MM.1S (cell line): ENCODE measurements around the gene CARMIL1.

Experiments used
- DNase-seq: peaks from one replicate; pipeline ENCODE4 v3.0.0-alpha.2; 2015
- H2AFZ ChIP-seq: fragments of 300-600 bp; sonication (generic); 2 replicates; pipeline ENCODE4 v1.6.0; 2016; ENCODE audit warnings: antibody characterized with exemption, low read length
- H3F3A ChIP-seq: fragments of 300-600 bp; sonication (generic); 2 replicates; pipeline ENCODE4 v1.6.1; 2016; ENCODE audit warnings: mild to moderate bottlenecking, antibody characterized with exemption, low read length, moderate library complexity, mixed read lengths; ENCODE audit not compliant: insufficient read depth
- H3K27ac ChIP-seq: fragments of 300-600 bp; sonication (generic); 2 replicates; pipeline ENCODE4 v1.5.1; 2016; ENCODE audit warnings: mild to moderate bottlenecking, low read length
- H3K27me3 ChIP-seq: fragments of 300-600 bp; sonication (generic); replicated peaks from 2 replicates; pipeline ENCODE4 v1.6.0; 2016; ENCODE audit warnings: low read length; ENCODE audit not compliant: insufficient read depth
- H3K36me3 ChIP-seq: fragments of 300-600 bp; sonication (generic); replicated peaks from 2 replicates; pipeline ENCODE4 v1.6.1; 2016; ENCODE audit warnings: mild to moderate bottlenecking, low read length, mixed read lengths; ENCODE audit not compliant: insufficient read depth
- H3K4me1 ChIP-seq: fragments of 300-600 bp; sonication (generic); 2 replicates; pipeline ENCODE4 v1.6.1; 2016; ENCODE audit warnings: low read length, mixed read lengths
- H3K4me2 ChIP-seq: fragments of 300-600 bp; sonication (generic); 2 replicates; pipeline ENCODE4 v1.6.0; 2016; ENCODE audit warnings: low read depth, low read length
- H3K4me3 ChIP-seq: fragments of 300-600 bp; sonication (generic); 2 replicates; pipeline ENCODE4 v1.5.1; 2016; ENCODE audit warnings: low read length, mixed read lengths
- H3K79me2 ChIP-seq: fragments of 300-600 bp; sonication (generic); 2 replicates; pipeline ENCODE4 v1.6.1; 2016; ENCODE audit warnings: mixed run types, low read length, mixed read lengths
- H3K9ac ChIP-seq: fragments of 300-600 bp; sonication (generic); 2 replicates; pipeline ENCODE4 v1.6.1; 2016; ENCODE audit warnings: low read length, mixed read lengths
- H3K9me2 ChIP-seq: fragments of 300-600 bp; sonication (generic); replicated peaks from 2 replicates; pipeline ENCODE4 v1.6.1; 2016; ENCODE audit warnings: mild to moderate bottlenecking, low read length, mixed read lengths; ENCODE audit not compliant: insufficient read depth
- H3K9me3 ChIP-seq: fragments of 300-600 bp; sonication (generic); replicated peaks from 2 replicates; pipeline ENCODE4 v1.6.1; 2016; ENCODE audit warnings: mild to moderate bottlenecking, low read length, mixed read lengths; ENCODE audit not compliant: insufficient read depth
- H4K20me1 ChIP-seq: fragments of 300-600 bp; sonication (generic); 2 replicates; pipeline ENCODE4 v1.6.1; 2016; ENCODE audit warnings: mild to moderate bottlenecking, low read length, moderate library complexity, mixed read lengths; ENCODE audit not compliant: insufficient read depth
- EZH2 ChIP-seq: fragments of 300-600 bp; sonication (generic); optimal IDR thresholded peaks from 2 replicates; pipeline ENCODE3; 2017; ENCODE audit warnings: low read depth, mild to moderate bottlenecking, antibody characterized with exemption, low read length, mixed read lengths
- EZH2phosphoT487 ChIP-seq: fragments of 300-600 bp; sonication (generic); IDR thresholded peaks from 2 replicates; pipeline ENCODE4 v1.6.1; 2018; ENCODE audit warnings: antibody characterized with exemption, low read length
- TF ChIP-seq, protein P1 (sequence below): fragments of 300-600 bp; sonication (generic); IDR thresholded peaks from 2 replicates; pipeline ENCODE4 v1.5.1; 2016; ENCODE audit warnings: antibody characterized with exemption, low read length, mixed read lengths

Gene CARMIL1

DNA sequence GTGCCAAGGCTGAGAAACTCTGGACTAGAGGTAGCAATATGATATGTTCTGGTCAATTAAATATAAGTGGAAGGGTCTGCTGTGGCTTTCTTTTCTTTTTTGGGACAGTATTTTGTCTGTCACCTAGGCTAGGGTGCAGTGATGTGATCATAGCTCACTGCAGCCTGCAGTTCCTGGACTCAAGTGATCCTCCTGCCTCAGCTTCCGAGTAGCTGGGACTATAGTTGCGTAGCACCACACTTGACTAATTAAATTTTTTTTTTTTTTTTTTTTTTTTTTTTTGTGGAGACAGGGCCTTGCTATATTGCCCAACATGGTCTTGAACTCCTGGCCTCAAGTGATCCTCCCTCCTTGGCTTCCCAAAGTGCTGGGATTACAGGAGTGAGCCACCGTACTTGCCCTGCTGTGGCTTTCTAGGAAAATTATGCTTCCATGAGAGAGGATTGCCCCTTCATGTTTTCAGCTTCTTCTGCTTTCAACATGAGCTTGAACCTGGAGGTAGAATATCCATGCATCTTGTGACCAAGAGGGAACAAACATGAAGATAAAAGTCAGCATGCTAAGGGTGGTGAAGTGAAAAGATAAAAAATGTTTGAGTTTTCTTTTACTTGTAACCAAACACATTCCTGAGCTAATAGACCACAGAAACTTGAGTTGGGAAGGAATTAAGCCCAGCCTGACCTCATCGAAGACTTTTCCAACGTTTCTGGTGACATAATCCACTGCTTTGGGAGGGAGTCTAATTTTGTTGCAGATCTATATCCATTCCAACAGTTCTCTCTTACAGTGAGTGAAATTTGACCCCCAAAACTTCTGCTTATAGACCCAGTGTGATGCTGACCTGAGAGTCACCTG lies 75.1 kb downstream of the CARMIL1 start:
- H3F3A ChIP-seq = no peaks in the 10 kb centered on the region
- no peak overlapping the region for H3K4me2 ChIP-seq
- H3K27me3 ChIP-seq = no peaks in the 10 kb centered on the region
- no peak for TF ChIP-seq EZH2phosphoT487
- TF ChIP-seq EZH2 = no peak
- TF ChIP-seq, protein P1, sequence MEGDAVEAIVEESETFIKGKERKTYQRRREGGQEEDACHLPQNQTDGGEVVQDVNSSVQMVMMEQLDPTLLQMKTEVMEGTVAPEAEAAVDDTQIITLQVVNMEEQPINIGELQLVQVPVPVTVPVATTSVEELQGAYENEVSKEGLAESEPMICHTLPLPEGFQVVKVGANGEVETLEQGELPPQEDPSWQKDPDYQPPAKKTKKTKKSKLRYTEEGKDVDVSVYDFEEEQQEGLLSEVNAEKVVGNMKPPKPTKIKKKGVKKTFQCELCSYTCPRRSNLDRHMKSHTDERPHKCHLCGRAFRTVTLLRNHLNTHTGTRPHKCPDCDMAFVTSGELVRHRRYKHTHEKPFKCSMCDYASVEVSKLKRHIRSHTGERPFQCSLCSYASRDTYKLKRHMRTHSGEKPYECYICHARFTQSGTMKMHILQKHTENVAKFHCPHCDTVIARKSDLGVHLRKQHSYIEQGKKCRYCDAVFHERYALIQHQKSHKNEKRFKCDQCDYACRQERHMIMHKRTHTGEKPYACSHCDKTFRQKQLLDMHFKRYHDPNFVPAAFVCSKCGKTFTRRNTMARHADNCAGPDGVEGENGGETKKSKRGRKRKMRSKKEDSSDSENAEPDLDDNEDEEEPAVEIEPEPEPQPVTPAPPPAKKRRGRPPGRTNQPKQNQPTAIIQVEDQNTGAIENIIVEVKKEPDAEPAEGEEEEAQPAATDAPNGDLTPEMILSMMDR = no peak
- no peak overlapping the region for H3K9ac ChIP-seq
- H3K27ac ChIP-seq = no peak overlapping the region
- no peaks in the 10 kb centered on the region for H4K20me1 ChIP-seq
- no peak for DNase-seq
- no peak overlapping the region for H2AFZ ChIP-seq
- peaks cover 95% of the 10 kb centered on the region for H3K79me2 ChIP-seq
- H3K9me2 ChIP-seq = no peaks in the 10 kb centered on the region
- peaks cover 11% of the 10 kb centered on the region; the same call in 1 of the 2 replicates for H3K4me1 ChIP-seq
- no peaks in the 10 kb centered on the region for H3K36me3 ChIP-seq
- H3K4me3 ChIP-seq = no peak overlapping the region
- no peaks in the 10 kb centered on the region for H3K9me3 ChIP-seq

DNA sequence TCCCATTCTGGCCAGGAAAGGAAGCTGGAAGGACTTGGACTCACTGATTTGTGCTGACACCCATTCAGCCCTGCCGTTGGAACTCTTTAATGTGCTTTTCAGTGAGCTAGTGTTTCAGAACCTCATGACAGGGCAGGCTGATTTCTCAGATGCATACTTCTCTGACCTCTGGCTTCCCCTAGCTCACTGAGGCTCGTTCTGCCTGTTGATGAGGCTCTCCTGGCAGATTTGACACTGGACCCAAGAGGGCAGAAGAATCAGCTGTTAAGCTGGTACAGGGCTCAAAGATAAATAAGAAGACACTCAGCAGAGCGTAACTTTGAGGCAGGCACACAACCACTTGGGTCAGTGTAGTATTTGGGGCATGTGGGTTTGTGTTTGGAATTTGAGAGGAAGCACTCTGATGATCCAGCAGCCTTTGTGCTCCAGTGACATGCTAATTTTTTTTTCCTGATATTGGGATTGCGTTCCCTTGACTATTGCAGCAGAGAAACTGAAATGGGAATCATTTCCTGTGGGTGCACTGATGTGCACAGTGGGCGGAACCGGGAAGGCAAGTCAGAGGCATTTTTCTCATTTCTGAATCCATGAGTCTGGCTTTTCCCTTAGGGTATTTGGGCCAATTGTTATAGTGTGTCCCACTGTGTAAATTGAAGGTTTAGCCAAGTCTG lies 80.2 kb downstream of the CARMIL1 start:
- Histone ChIP-seq H3K9me2 (no peaks in the 10 kb centered on the region), H3K27ac (no peak overlapping the region), H3K36me3 (no peaks in the 10 kb centered on the region), H3K9me3 (no peaks in the 10 kb centered on the region), H2AFZ (no peak overlapping the region), H4K20me1 (no peaks in the 10 kb centered on the region), H3K27me3 (no peaks in the 10 kb centered on the region), H3K4me2 (no peak overlapping the region), H3K4me1 (peaks cover 18% of the 10 kb centered on the region; the same call in 1 of the 2 replicates), H3K9ac (no peak overlapping the region), H3K4me3 (no peak overlapping the region), H3K79me2 (peaks cover 98% of the 10 kb centered on the region), H3F3A (no peaks in the 10 kb centered on the region)
- TF ChIP-seq, protein P1 = no peak
- TF ChIP-seq EZH2 (no peak), EZH2phosphoT487 (no peak)
- no peak for DNase-seq

DNA sequence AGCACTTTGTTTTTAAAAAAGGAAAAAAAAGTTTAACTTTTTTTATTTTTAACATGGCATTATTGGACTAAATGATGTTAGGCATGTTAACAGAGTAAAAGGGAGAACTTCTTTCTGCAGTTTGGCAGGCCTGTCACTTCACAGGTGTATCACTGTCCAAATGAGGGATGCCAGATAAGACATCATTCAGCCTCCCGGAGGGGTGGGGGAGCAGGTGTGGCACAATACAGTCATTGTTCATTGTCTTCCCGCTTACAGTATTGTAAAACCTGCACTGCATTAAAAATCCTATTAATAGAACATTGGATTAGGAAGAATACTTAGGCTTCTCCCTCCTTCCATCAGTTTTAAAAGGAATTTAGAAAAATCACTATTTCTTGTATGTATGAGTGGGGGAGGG lies 80.7 kb downstream of the CARMIL1 start:
- Histone ChIP-seq H3K9me3 (no peaks in the 10 kb centered on the region), H3K27ac (no peak overlapping the region), H3K4me3 (no peak overlapping the region), H3K79me2 (peaks cover 98% of the 10 kb centered on the region), H3K27me3 (no peaks in the 10 kb centered on the region), H3K36me3 (no peaks in the 10 kb centered on the region), H3K9me2 (no peaks in the 10 kb centered on the region), H3K4me1 (peaks cover 18% of the 10 kb centered on the region; the same call in 1 of the 2 replicates), H4K20me1 (no peaks in the 10 kb centered on the region), H2AFZ (no peak overlapping the region), H3K9ac (no peak overlapping the region), H3K4me2 (no peak overlapping the region), H3F3A (no peaks in the 10 kb centered on the region)
- no peak for DNase-seq
- TF ChIP-seq EZH2phosphoT487 (no peak), EZH2 (no peak)
- TF ChIP-seq, protein P1 = no peak
